PC-9 (cell line): Measurements from ENCODE around the gene RAPGEF1.

Experiments
- CTCF ChIP-seq: fragments of 200-600 bp; sonication (generic); conservative IDR thresholded peaks from 2 replicates; pipeline ENCODE4 v1.6.1; 2017; ENCODE audit warnings: mixed run types, antibody characterized with exemption, mild to moderate bottlenecking, moderate library complexity
- EZH2 ChIP-seq: fragments of 200-600 bp; sonication (generic); IDR thresholded peaks from 2 replicates; pipeline ENCODE4 v1.8.0; 2017; ENCODE audit warnings: antibody characterized with exemption, low read depth

- TF ChIP-seq CTCF (no peak), EZH2 (no peak)
These were observed 154.5 kb downstream of the RAPGEF1 start for GRCh38 chr9:131585375-131585774.
